Smooth muscle cell (in vitro differentiated cells): ENCODE results near the gene CFAP221. TPM values are rescaled to one million over a fixed set of nuclear protein-coding genes. Genes with fewer than 3 reads are reported as not detected.

Source experiments
- DNase-seq: peaks from one replicate; lab custom pipeline; 2025; ENCODE audit not compliant: unreplicated experiment; lab: John Stamatoyannopoulos, UW
- H2AFZ ChIP-seq: fragments of 200-600 bp; sonication (generic); 2 replicates; pipeline ENCODE4 v1.6.0; 2016; ENCODE audit warnings: antibody characterized with exemption, low read depth, mild to moderate bottlenecking
- H3F3A ChIP-seq: fragments of 200-600 bp; sonication (generic); 2 replicates; pipeline ENCODE4 v1.6.0; 2017; ENCODE audit warnings: antibody characterized with exemption, low read depth
- H3K27ac ChIP-seq: fragments of 200-600 bp; sonication (generic); 2 replicates; pipeline ENCODE4 v1.5.1; 2016; ENCODE audit warnings: low read depth, mild to moderate bottlenecking
- H3K27me3 ChIP-seq: fragments of 200-600 bp; sonication (generic); 2 replicates; pipeline ENCODE4 v1.6.1; 2016; ENCODE audit warnings: low read depth, mild to moderate bottlenecking
- H3K36me3 ChIP-seq: fragments of 200-600 bp; sonication (generic); 2 replicates; pipeline ENCODE4 v1.5.1; 2016; ENCODE audit warnings: low read depth
- H3K4me1 ChIP-seq: fragments of 200-600 bp; sonication (generic); 2 replicates; pipeline ENCODE4 v1.5.1; 2016; ENCODE audit warnings: low read depth
- H3K4me2 ChIP-seq: fragments of 200-600 bp; sonication (generic); 2 replicates; pipeline ENCODE4 v1.6.0; 2016; ENCODE audit warnings: mild to moderate bottlenecking
- H3K4me3 ChIP-seq: fragments of 200-600 bp; sonication (generic); 2 replicates; pipeline ENCODE4 v1.5.1; 2016; ENCODE audit warnings: mild to moderate bottlenecking
- H3K79me2 ChIP-seq: fragments of 200-600 bp; sonication (generic); 2 replicates; pipeline ENCODE4 v1.6.0; 2016; ENCODE audit warnings: low read depth, mild to moderate bottlenecking
- H3K9ac ChIP-seq: fragments of 200-600 bp; sonication (generic); 2 replicates; pipeline ENCODE4 v1.6.0; 2016; ENCODE audit warnings: low read depth
- H3K9me3 ChIP-seq: fragments of 200-600 bp; sonication (generic); replicated peaks from 2 replicates; pipeline ENCODE4 v1.5.1; 2016; ENCODE audit warnings: low read depth
- H4K20me1 ChIP-seq: fragments of 200-600 bp; sonication (generic); 2 replicates; pipeline ENCODE4 v1.6.0; 2016; ENCODE audit warnings: low read depth
- WGBS: methylation state at CpG from one replicate; pipeline ENCODE4 v1.1.7; 2016; ENCODE audit warnings: low lambda C conversion rate; 5-methylcytosine and 5-hydroxymethylcytosine counted together
- polyA plus RNA-seq: library from polyadenylated mRNA; unstranded; fragments of >200 nt; fragmentation: Nextera tagmentation; extraction: Ambion mirVana; gene quantifications from 2 replicates; pipeline ENCODE4 v1.2.1, GENCODE V29; 2016
- total RNA-seq: library from RNA; depleted of rRNA; stranded (reverse); fragments of >200 nt; gene quantifications from 2 replicates; pipeline ENCODE4 v1.2.3, GENCODE V29; 2014
- TF ChIP-seq, protein P1 (sequence below): fragments of 200-600 bp; sonication (generic); IDR thresholded peaks from 2 replicates; pipeline ENCODE4 v1.5.1; 2017; ENCODE audit warnings: borderline replicate concordance, mild to moderate bottlenecking, antibody characterized with exemption; ENCODE audit not compliant: insufficient read depth, poor library complexity, severe bottlenecking

CFAP221 gene
- total and polyA plus RNA-seq, 2 experiments from 2014 or later, result 0.17 to 0.31 TPM

DNA sequence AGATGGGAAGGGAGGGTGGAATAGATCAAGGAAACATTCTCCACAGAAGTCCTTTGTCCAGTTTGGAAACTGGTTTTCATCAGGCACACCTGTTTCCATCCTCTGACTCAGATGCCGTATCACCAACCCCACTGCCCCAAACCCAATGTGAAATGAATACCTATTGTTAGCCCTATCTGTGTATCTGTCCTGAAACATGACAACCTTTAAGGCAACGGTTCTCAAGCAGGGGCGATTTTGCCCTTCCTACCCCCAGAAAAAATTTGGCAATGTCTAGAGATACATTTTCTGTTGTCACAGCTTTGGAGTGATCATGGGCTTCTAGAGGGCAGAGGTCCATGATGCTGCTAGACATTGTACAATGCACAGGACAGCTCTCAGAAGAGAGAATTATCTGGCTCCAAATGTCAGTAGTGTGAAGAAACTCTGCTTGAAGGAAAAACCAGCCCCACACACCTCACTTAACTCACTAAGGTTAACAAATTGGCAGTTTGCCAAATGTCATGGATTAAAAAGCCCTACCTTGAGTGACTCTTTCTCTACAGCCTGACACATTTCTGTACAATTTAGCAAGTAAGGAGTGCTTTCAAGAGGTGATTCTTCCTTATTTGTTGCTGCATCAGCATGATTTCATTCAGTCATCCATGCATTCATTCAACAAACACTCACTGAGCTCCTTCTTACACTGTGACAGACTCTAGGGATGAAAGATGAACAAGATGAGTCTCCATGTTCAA lies 23.4 kb upstream of the CFAP221 start:
- H2AFZ ChIP-seq, result no peak overlapping the region
- no peak for DNase-seq
- H4K20me1 ChIP-seq, result no peaks in the 10 kb centered on the region
- TF ChIP-seq, protein P1, sequence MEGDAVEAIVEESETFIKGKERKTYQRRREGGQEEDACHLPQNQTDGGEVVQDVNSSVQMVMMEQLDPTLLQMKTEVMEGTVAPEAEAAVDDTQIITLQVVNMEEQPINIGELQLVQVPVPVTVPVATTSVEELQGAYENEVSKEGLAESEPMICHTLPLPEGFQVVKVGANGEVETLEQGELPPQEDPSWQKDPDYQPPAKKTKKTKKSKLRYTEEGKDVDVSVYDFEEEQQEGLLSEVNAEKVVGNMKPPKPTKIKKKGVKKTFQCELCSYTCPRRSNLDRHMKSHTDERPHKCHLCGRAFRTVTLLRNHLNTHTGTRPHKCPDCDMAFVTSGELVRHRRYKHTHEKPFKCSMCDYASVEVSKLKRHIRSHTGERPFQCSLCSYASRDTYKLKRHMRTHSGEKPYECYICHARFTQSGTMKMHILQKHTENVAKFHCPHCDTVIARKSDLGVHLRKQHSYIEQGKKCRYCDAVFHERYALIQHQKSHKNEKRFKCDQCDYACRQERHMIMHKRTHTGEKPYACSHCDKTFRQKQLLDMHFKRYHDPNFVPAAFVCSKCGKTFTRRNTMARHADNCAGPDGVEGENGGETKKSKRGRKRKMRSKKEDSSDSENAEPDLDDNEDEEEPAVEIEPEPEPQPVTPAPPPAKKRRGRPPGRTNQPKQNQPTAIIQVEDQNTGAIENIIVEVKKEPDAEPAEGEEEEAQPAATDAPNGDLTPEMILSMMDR, result no peak
- H3K27me3 ChIP-seq, result peaks cover 62% of the 10 kb centered on the region
- no peak overlapping the region for H3K4me3 ChIP-seq
- H3K79me2 ChIP-seq, result no peaks in the 10 kb centered on the region
- no peak overlapping the region for H3K4me2 ChIP-seq
- H3K9ac ChIP-seq, result no peak overlapping the region
- H3K27ac ChIP-seq, result no peak overlapping the region
- peaks cover 4% of the 10 kb centered on the region for H3K4me1 ChIP-seq
- no peaks in the 10 kb centered on the region for H3K9me3 ChIP-seq
- H3K36me3 ChIP-seq, result no peaks in the 10 kb centered on the region
- WGBS, result 87% methylated on average over 3 of the region's 3 CpGs
- H3F3A ChIP-seq, result no peaks in the 10 kb centered on the region

DNA sequence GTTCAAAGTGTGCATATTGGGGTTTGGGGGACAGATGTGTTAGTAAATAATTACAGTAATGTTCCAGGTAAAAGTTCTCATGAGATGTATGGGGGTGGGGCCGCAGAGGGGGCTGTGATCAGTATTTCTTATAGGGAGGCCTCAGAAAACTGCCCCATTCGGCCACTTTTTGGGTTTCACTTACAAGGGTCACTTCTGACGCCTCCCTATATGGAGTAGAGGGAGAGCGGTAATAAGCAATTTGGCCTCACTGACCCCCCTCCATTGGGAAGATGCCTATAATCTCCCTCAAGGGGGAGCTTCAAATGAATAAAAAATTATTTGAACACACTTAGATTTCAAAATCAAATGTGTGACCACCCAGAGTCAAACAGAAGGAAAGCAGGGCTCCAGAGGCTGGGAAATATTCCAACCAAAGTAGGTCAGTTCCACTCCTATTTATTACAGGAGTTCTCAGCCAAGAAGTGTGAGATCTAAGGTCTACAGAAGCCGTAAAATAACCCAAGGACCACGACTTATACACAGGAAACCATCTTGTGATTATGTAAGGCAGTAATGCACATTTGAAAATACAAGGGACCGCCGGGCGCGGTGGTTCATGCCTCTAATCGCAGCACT lies 22.7 kb upstream of the CFAP221 start:
- WGBS, result 90% methylated on average over 11 of the region's 11 CpGs
- Histone ChIP-seq H3K36me3 (no peaks in the 10 kb centered on the region), H3K4me2 (no peak overlapping the region), H2AFZ (no peak overlapping the region), H3K9me3 (no peaks in the 10 kb centered on the region), H3K4me3 (no peak overlapping the region), H3K79me2 (no peaks in the 10 kb centered on the region), H3K4me1 (peaks cover 4% of the 10 kb centered on the region), H3K9ac (no peak overlapping the region), H3K27ac (no peak overlapping the region), H3K27me3 (peaks cover 68% of the 10 kb centered on the region), H4K20me1 (no peaks in the 10 kb centered on the region), H3F3A (no peaks in the 10 kb centered on the region)
- no peak for DNase-seq
- TF ChIP-seq, protein P1, result no peak

DNA sequence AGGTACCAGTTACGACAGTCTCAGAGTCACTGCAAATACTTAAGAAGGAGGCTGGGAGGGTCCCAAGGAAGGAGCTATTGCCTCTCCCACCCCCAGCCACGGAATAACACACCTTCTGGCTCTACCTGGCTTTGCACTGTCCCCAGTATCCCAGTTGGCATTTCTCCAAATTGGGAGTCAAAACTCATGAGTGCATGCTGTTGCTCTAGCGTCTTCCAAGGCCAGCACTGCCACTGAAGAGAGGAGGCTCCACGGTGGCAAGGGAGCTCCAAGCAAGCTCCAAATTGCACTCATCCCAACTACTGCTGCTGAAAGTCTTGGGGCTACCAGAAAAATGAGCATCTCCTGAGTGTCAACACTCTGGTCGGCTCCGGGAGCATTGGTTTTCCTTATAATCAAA lies 21.6 kb upstream of the CFAP221 start:
- TF ChIP-seq, protein P1, result no peak
- no peaks in the 10 kb centered on the region for H3K36me3 ChIP-seq
- no peaks in the 10 kb centered on the region for H3K79me2 ChIP-seq
- H3F3A ChIP-seq, result no peaks in the 10 kb centered on the region
- no peak for DNase-seq
- H3K9me3 ChIP-seq, result no peaks in the 10 kb centered on the region
- peaks cover 4% of the 10 kb centered on the region for H3K4me1 ChIP-seq
- H2AFZ ChIP-seq, result no peak overlapping the region
- WGBS, result 57% methylated on average over 6 of the region's 6 CpGs
- H3K9ac ChIP-seq, result no peak overlapping the region
- no peaks in the 10 kb centered on the region for H4K20me1 ChIP-seq
- H3K4me3 ChIP-seq, result no peak overlapping the region
- peaks cover 77% of the 10 kb centered on the region for H3K27me3 ChIP-seq
- no peak overlapping the region for H3K4me2 ChIP-seq
- no peak overlapping the region for H3K27ac ChIP-seq
